Measurements from ENCODE around the gene CARS2. TPM values are rescaled to one million over a fixed set of nuclear protein-coding genes. Genes with fewer than 3 reads are reported as not detected.
"Not testable (repeated sequence)": the region's sequence is repeated elsewhere in the genome, so short reads cannot be mapped to it uniquely, and the experiment has no call there.

The CARS2 gene
- total RNA-seq, 2 experiments from 2014 or later, result 78.9 to 84.8 TPM

DNA sequence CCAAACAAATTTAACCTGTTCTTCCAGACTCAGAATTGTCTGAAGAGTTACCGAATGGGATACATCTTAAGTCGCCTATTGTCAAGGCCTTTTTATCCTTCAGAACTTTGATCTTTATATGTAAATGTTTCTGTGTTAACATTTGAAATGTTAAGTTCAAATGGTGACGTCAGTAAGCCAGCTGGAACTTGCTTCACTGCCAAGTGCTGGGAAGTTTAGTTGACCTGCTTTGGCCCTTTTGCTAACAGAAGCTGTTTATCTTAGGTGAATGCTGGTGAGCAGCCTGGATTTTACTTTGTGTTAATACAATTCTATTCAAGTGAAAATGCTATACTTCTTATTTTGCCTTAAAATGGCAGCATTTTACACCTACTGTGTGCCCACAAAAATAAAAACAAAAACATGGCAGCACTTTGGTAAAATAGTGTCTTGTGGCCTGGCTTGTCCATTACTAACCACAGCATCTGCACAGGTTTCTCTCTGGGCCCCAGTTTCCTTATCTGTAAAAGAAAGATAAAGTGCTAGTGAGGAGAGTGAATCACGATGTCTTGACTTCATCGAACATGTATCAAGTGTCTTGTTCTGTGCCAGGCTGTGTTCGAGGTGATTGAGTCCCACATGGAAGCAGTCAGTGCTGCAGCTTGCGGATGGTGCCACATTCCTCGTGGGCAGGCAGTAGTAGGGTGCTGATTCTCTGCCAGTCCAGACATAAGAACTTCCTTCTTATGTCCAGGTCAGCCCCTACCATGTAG, 88.4 kb downstream of the CARS2 start:
- no peaks in the 10 kb centered on the region for H3K9me3 Mint-ChIP-seq
- POLR2A ChIA-PET, result interaction anchor here (1.2 to 2.6 kb wide), 3 partner anchors 15 to 296 kb away, joined by 3 to 15 read pairs (median 5); no protein-coding TSS in a partner anchor
- H3K27me3 Mint-ChIP-seq, result no peaks in the 10 kb centered on the region
- DNase-seq (no peak), ATAC-seq (ENCODE audit: low read depth) (no peak)
- no peak overlapping the region for H3K27ac Mint-ChIP-seq
- H3K36me3 Mint-ChIP-seq, result peaks cover 6% of the 10 kb centered on the region
- H3K4me1 Mint-ChIP-seq, result peaks cover 18% of the 10 kb centered on the region
- H3K4me3 Mint-ChIP-seq, result peak overlapping the region; percentile 19

DNA sequence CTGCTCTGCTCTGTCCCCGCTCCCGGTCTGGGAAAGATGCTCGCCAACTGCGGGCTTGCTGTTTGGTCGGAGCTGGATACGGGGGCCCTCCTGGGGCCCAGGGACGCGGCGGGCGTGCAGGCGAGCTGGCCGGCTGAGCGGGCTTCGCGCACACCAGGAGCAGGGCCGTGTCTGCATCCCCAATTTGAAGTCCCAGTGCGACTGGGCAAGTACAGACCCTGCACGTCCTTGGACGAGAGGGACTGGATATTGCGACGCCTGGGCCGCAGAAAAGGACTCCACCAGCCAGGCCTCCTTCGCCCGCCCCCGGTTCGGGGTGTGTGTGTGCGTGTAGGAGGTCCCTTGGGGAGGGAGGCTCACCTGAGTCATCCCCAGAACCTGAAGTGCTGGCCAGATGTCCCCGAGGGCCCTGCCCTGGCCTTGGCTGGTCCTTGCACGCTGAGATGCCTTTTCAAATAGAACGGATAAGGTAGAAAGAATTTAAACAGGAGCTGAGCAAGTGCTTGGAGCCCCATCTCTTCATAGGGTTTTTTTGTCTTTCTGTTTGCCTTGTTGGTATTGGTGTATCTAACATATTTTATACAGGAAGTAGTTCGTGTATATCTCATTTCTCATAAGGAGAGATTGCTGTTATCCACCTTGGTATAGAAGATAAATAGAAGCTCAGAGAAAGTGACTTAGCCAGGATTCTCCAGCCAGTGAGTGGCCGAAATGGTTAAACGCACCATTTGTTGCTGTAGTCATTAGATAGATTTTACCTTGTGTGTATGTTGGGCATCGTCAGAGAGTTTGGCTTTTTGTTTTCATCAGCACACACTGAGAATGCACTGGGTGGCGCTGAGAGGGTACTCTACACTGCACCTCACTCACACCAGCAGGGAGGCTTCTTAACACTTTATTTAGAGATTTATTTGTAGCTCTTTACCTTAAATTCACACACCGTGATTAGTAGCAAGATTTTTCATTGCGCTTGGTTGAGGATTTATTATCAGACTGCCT, 89.5 kb downstream of the CARS2 start:
- ATAC-seq (ENCODE audit: low read depth) (peak; percentile 29), DNase-seq (peak; percentile 59)
- Mint-ChIP-seq H3K9me3 (no peaks in the 10 kb centered on the region), H3K27me3 (no peaks in the 10 kb centered on the region), H3K27ac (peak overlapping the region; percentile 78), H3K4me3 (peak overlapping the region; percentile 90), H3K4me1 (peaks cover 18% of the 10 kb centered on the region), H3K36me3 (peaks cover 4% of the 10 kb centered on the region)
- POLR2A ChIA-PET, result interaction anchor here (1.0 to 2.6 kb wide), 7 partner anchors 14 to 298 kb away, joined by 3 to 15 read pairs (median 5); partner anchors contain the start of gene ANKRD10

DNA sequence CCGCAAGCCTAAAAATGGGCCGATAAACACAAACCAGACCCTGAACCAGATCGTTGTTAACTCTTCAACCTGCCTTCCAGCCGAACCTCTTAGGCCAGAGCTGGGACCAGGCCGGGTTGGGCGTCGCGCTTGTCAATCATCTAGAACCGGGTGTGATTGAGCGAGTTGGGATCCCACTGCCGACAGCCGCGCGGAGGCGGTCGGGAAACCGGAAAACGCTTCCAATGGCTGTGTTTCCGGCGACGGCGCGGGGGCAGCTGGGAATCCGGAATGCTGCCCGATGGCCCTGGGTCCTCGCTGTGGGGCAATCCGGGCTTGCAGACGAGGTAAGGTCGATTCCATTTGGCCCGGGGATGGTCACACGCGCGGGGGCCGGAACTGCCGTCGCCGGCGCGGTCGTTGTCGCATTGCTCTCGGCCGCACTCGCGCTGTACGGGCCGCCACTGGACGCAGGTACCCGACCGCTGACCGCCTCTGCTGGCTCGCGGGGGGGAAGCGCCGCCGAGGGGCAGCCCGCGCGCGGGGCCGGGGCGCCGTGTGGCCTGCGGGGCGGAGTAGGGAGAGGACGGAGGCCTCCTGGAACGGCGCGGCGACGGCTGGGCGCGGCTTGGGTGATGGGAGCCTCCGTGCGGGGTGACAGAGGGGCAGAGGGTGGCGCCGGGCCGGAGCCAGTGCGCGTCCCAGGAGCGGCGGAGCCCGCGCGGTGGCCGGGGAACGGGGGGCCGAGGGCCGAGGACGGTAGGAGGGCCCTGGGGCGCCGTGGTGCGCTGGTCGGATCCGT, 90.4 kb downstream of the CARS2 start, which contains the start of gene NAXD:
Gene NAXD (plus strand): TSS at position 224 of the 781 bp plus-strand sequence. CDS start 57 bp downstream, at position 281.
- peak; percentile 92 for ATAC-seq (ENCODE audit: low read depth)
- DNase-seq, result peak; percentile 83
- Mint-ChIP-seq H3K9me3 (no peaks in the 10 kb centered on the region), H3K27me3 (no peaks in the 10 kb centered on the region), H3K27ac (peak within 1 kb of the TSS; percentile 95), H3K4me1 (peaks cover 18% of the 10 kb centered on the region), H3K36me3 (peaks cover 4% of the 10 kb centered on the region), H3K4me3 (peak within 1 kb of the TSS; percentile 90)
- POLR2A ChIA-PET, result interaction anchor here (0.9 to 2.6 kb wide), 9 partner anchors 15 to 299 kb away, joined by 3 to 15 read pairs (median 5); partner anchors contain the start of genes ANKRD10 and RAB20

DNA sequence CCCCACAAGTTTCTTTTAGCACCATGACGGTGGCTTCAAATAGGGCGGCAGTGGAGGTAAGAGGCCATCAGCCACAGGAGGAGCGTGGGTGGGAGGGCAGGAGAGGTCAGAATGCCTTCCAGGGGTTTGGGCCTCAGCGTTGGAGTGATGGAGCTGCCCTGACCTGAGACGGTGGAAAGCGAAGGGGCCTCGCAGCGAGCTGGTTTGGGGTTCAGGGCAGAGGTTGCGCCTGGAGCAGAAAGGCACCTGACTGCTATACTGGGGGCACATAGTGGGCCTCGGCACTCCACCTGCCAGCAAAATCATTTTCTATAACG, 91.0 kb downstream of the CARS2 start:
- H3K4me3 Mint-ChIP-seq, result peak overlapping the region; percentile 90
- ATAC-seq (ENCODE audit: low read depth), result no peak
- H3K4me1 Mint-ChIP-seq, result peaks cover 16% of the 10 kb centered on the region
- no peaks in the 10 kb centered on the region for H3K9me3 Mint-ChIP-seq
- peaks cover 4% of the 10 kb centered on the region for H3K36me3 Mint-ChIP-seq
- DNase-seq, result no peak
- H3K27me3 Mint-ChIP-seq, result no peaks in the 10 kb centered on the region
- POLR2A ChIA-PET, result interaction anchor here (0.9 to 1.4 kb wide), 4 partner anchors 53 to 300 kb away, joined by 4 to 8 read pairs (median 6); partner anchors contain the start of genes ANKRD10 and RAB20
- peak overlapping the region; percentile 95 for H3K27ac Mint-ChIP-seq

DNA sequence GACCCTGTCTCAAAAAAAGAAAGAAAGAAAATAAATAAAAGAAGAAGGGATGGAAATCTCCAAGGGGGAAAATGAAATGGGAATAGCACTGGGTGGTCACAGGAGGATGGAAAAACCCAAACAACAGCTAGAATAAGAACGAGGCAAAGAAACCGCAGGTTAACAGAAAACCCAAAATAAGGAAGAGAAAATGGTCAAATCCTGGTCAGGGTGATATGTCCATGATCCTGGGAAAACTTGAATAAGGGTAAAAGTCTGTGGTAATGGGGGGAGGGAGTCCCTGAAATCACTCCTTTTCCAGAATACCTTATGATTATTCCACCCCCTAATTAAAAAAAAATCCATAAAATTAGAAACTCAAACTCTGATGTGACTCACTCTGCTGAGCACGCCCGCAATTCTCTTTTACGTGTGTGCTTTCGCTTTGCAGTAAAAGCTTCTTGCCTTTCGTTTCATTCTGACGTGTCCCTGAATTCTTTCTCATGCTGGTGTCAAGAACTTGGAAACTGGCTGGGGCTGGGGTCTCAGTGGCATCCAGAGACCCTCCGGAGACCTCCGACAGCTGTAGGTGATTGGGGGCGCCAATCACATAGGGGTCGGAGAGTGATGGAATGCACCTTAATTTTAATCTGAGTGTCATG, 94.8 kb downstream of the CARS2 start:
- H3K27me3 Mint-ChIP-seq, result peaks cover 2% of the 10 kb centered on the region
- H3K36me3 Mint-ChIP-seq, result no peaks in the 10 kb centered on the region
- H3K4me3 Mint-ChIP-seq, result no peak overlapping the region
- POLR2A ChIA-PET, result interaction anchor here (0.7 kb wide), 1 partner anchor 18 kb away, joined by 3 read pairs; no protein-coding TSS in a partner anchor
- ATAC-seq (ENCODE audit: low read depth) (no peak), DNase-seq (no peak)
- peaks cover 2% of the 10 kb centered on the region for H3K4me1 Mint-ChIP-seq
- H3K27ac Mint-ChIP-seq, result no peak overlapping the region
- no peaks in the 10 kb centered on the region for H3K9me3 Mint-ChIP-seq

DNA sequence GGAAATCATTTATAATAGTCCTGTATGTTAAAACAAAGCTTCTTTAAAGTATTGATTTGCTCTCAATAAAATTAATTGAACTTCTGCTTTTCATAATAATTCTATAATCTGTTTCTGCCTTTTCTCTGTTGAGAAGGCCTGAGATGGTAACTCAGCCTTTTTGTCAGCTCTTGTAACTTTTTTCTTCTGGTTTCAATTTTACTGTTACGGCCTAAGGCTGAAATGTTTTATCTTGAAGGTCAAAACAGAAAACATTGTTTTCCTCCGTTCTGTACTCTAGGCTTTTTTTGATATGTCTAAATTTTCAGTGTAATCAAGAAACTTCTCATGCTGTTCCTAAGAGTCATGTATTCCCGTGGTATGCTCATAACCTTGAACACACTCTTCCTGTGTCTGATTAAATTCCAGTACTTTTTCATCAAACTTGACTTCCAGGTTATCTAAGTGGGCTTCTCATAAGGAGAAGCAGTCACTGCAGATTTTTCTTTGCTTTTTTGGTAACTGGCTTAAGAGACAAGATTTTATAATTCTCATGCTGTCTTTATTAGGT, 98.2 kb downstream of the CARS2 start:
- DNase-seq (no peak), ATAC-seq (ENCODE audit: low read depth) (no peak)
- no peak overlapping the region for H3K27ac Mint-ChIP-seq
- H3K36me3 Mint-ChIP-seq, result no peaks in the 10 kb centered on the region
- H3K4me3 Mint-ChIP-seq, result no peak overlapping the region
- H3K27me3 Mint-ChIP-seq, result peaks cover 3% of the 10 kb centered on the region
- no peaks in the 10 kb centered on the region for H3K9me3 Mint-ChIP-seq
- no peaks in the 10 kb centered on the region for H3K4me1 Mint-ChIP-seq
- POLR2A ChIA-PET, result no interaction called here

DNA sequence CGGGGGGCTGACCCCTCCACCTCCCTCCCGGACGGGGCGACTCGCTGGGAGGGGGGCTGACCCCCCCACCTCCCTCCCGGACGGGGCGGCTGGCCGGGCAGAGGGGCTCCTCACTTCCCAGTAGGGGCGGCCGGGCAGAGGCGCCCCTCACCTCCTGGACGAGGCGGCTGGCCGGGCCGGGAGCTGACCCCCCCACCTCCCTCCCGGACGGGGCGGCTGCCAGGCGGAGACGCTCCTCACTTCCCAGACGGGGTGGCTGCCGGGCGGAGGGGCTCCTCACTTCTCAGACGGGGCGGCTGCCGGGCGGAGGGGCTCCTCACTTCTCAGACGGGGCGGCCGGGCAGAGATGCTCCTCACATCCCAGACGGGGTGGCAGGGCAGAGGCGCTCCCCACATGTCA, 99.6 kb downstream of the CARS2 start:
- H3K27me3 Mint-ChIP-seq, result not testable (repeated sequence)

DNA sequence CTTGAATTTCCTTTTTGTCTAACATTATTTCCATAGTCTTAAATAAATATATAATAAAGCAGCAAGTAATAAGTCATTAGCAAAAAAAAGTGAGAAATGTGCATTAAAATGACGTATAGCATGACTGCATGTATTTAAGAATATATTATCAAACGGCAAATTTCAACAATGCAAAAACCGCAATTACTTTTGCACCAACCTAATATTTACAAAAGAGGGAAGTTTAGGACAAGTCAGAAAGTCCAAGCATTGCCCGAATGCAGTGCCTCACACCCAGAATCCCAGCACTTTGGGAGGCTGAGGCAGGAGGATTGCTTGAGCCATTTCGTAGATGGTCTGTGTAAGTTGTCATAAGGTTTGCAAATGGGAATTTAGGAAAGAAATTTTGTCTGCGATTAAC, 100.8 kb downstream of the CARS2 start:
- no peaks in the 10 kb centered on the region for H3K36me3 Mint-ChIP-seq
- H3K9me3 Mint-ChIP-seq, result no peaks in the 10 kb centered on the region
- no peak overlapping the region for H3K27ac Mint-ChIP-seq
- H3K4me3 Mint-ChIP-seq, result no peak overlapping the region
- H3K27me3 Mint-ChIP-seq, result peaks cover 8% of the 10 kb centered on the region
- no peak for ATAC-seq (ENCODE audit: low read depth)
- H3K4me1 Mint-ChIP-seq, result no peaks in the 10 kb centered on the region
- POLR2A ChIA-PET, result no interaction called here
- DNase-seq, result no peak

More for the DNA sequence above, 99.6 kb downstream of the CARS2 start:
- POLR2A ChIA-PET; H3K27ac Mint-ChIP-seq; DNase-seq; H3K36me3 Mint-ChIP-seq; H3K4me3 Mint-ChIP-seq; ATAC-seq (ENCODE audit: low read depth); H3K4me1 Mint-ChIP-seq; H3K9me3 Mint-ChIP-seq: not testable (repeated sequence)

DNA sequence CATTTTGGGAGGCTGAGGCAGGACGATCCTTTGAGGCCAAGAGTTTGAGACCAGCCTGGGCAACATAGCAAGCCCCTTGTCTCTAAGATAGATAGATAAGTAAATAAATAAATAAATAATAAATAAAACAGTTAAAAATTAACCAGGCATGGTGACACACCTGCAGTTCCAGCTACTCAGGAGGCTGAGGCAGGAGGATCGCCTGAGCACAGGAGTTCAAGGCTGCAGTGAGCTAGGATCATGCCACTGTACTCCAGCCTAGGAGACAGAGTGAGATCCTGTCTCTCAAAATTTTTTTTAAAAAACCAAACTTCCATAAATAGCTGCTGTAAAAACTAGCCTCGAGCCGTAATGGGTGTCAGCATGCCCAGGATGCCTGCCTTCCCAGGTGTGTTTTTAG, 104.9 kb downstream of the CARS2 start:
- H3K4me3 Mint-ChIP-seq, result no peak overlapping the region
- no peaks in the 10 kb centered on the region for H3K9me3 Mint-ChIP-seq
- DNase-seq (no peak), ATAC-seq (ENCODE audit: low read depth) (no peak)
- no peak overlapping the region for H3K27ac Mint-ChIP-seq
- POLR2A ChIA-PET, result no interaction called here
- H3K36me3 Mint-ChIP-seq, result no peaks in the 10 kb centered on the region
- peaks cover 6% of the 10 kb centered on the region for H3K27me3 Mint-ChIP-seq
- no peaks in the 10 kb centered on the region for H3K4me1 Mint-ChIP-seq

DNA sequence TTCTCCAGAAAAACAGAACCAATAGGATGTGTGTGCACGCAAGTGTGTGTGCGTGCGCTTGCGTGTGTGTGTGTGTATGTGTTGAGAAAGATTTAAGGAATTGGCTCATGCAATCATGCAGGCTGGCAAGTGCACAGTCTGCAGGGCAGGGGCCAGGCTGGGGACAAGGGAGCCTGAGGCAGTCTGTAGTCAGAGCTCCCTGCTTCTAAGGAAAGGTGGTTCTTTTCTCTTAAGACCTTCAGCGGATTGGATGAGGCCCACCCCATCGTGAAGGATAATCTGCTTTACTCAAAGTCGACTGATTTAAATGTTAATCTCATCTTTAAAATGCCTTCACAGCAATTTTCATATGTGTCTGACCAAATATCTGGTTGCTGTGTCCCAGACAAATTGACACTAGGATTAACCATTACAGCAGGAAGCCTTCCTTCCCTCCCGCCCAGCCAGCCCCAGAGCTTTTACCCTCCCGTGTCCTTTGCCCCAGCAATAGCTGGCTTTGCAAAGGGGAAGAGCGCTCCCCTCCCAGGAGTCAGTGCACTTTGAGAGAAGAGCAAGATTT, 105.6 kb downstream of the CARS2 start:
- POLR2A ChIA-PET, result no interaction called here
- Mint-ChIP-seq H3K27me3 (peaks cover 6% of the 10 kb centered on the region), H3K4me3 (no peak overlapping the region), H3K9me3 (no peaks in the 10 kb centered on the region), H3K4me1 (no peaks in the 10 kb centered on the region), H3K36me3 (no peaks in the 10 kb centered on the region), H3K27ac (no peak overlapping the region)
- DNase-seq, result no peak
- ATAC-seq (ENCODE audit: low read depth), result no peak

DNA sequence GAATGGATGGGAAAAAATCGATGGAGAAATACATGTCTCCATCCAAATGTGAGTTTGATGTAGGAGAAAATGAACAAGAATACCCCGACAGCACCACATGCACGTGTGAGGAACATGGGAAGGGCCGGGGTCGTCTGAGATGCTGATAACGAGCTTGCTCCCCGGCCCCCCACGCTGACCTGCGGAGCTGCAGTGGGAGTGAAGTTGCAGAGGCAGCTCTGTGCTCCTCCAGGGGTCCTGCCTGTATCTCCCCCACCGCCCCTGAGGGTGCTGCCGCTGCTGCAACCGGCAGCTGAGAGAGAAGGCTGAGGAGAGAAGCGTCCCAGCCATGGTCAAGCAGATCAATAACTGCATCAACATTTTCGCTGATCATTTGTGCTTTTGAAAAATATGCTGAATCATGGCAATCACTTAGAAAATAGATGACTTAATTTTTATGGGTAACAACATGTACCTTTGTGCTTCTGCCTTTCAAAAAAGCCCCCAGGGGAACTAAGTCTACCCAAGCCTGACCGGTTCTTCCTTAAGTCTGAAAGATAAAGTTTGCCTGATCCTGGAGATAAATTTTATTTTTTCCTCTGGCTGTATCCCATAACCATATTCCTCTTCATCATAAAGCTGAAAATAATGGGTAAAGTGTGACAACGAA, 108.8 kb downstream of the CARS2 start:
- ATAC-seq (ENCODE audit: low read depth) (no peak), DNase-seq (no peak)
- Mint-ChIP-seq H3K9me3 (no peaks in the 10 kb centered on the region), H3K27ac (no peak overlapping the region), H3K4me1 (peaks cover 3% of the 10 kb centered on the region), H3K27me3 (peaks cover 9% of the 10 kb centered on the region), H3K4me3 (no peak overlapping the region), H3K36me3 (no peaks in the 10 kb centered on the region)
- POLR2A ChIA-PET, result no interaction called here
